Adipocyte (in vitro differentiated cells): ENCODE results near the gene IL2RG.

ENCODE experiments used
- DNase-seq: peaks from one replicate; pipeline ENCODE4 v3.0.0-alpha.2; 2015; ENCODE audit warnings: low read depth
- H3K27me3 ChIP-seq: replicated peaks from 2 replicates; pipeline ENCODE4 v1.7.0; 2013; ENCODE audit warnings: mild to moderate bottlenecking, low read length, moderate library complexity; ENCODE audit not compliant: control insufficient read depth, insufficient read depth
- H3K36me3 ChIP-seq: 2 replicates; pipeline ENCODE4 v1.7.0; 2013; ENCODE audit warnings: low read length, mild to moderate bottlenecking, moderate library complexity; ENCODE audit not compliant: control insufficient read depth, insufficient read depth, severe bottlenecking
- H3K4me1 ChIP-seq: 2 replicates; pipeline ENCODE4 v1.7.0; 2013; ENCODE audit warnings: mild to moderate bottlenecking, low read length, moderate library complexity; ENCODE audit not compliant: control insufficient read depth, insufficient read depth
- H3K4me3 ChIP-seq: 2 replicates; pipeline ENCODE4 v1.7.0; 2013; ENCODE audit warnings: mild to moderate bottlenecking, low read length, moderate library complexity
- H3K9ac ChIP-seq: 2 replicates; pipeline ENCODE4 v1.7.0; 2013; ENCODE audit warnings: mild to moderate bottlenecking, low read length, moderate library complexity
- H3K9me3 ChIP-seq: 2 replicates; pipeline ENCODE4 v1.7.0; 2013; ENCODE audit warnings: mild to moderate bottlenecking, low read length, moderate library complexity; ENCODE audit not compliant: control insufficient read depth

IL2RG gene

GRCh38 chrX:71067712-71068043 is 43.7 kb downstream of the IL2RG start:
- Histone ChIP-seq H3K4me3 (peak overlapping the region; percentile 85), H3K36me3 (peaks cover under 1% of the 10 kb centered on the region), H3K9ac (peak overlapping the region; percentile 83), H3K27me3 (peaks cover 4% of the 10 kb centered on the region), H3K4me1 (no peaks in the 10 kb centered on the region), H3K9me3 (no peaks in the 10 kb centered on the region)
- DNase-seq, result no peak

- Histone ChIP-seq H3K9me3 (no peaks in the 10 kb centered on the region), H3K4me3 (peak overlapping the region; percentile 85), H3K36me3 (peaks cover 3% of the 10 kb centered on the region), H3K9ac (peak overlapping the region; percentile 83), H3K4me1 (no peaks in the 10 kb centered on the region), H3K27me3 (peaks cover 4% of the 10 kb centered on the region)
- DNase-seq, result peak; percentile 14
Measured at GRCh38 chrX:71067089-71067488, 44.3 kb downstream of the IL2RG start.

- no peaks in the 10 kb centered on the region for H3K9me3 ChIP-seq
- peaks cover 13% of the 10 kb centered on the region for H3K4me1 ChIP-seq
- no peak overlapping the region for H3K4me3 ChIP-seq
- H3K9ac ChIP-seq, result no peak overlapping the region
- H3K36me3 ChIP-seq, result peaks cover 27% of the 10 kb centered on the region
- peaks cover 4% of the 10 kb centered on the region for H3K27me3 ChIP-seq
- DNase-seq, result no peak
Measured at GRCh38 chrX:71060127-71060526, 51.2 kb downstream of the IL2RG start.

GRCh38 chrX:71057848-71058530 is 53.4 kb downstream of the IL2RG start:
- no peak for DNase-seq

More at GRCh38 chrX:71057848-71058530, 53.4 kb downstream of the IL2RG start:
- Histone ChIP-seq H3K9me3 (no peaks in the 10 kb centered on the region), H3K36me3 (peaks cover 27% of the 10 kb centered on the region), H3K4me1 (peaks cover 13% of the 10 kb centered on the region), H3K9ac (no peak overlapping the region), H3K4me3 (no peak overlapping the region), H3K27me3 (no peaks in the 10 kb centered on the region)
